Endodermal cell (in vitro differentiated cells): ENCODE data around the gene KCND3. TPM values are rescaled to one million over a fixed set of nuclear protein-coding genes. Genes with fewer than 3 reads are reported as not detected.

Experiments used
- DNase-seq: peaks from one replicate; pipeline ENCODE4 v3.0.0-alpha.2; 2017
- H3K27ac ChIP-seq: 2 replicates; pipeline ENCODE4 v1.5.1; 2013; ENCODE audit warnings: mild to moderate bottlenecking, low read depth, low read length, moderate library complexity
- H3K27me3 ChIP-seq: 2 replicates; pipeline ENCODE4 v1.6.1; 2013; ENCODE audit warnings: mild to moderate bottlenecking, low read length, moderate library complexity; ENCODE audit not compliant: insufficient read depth, control insufficient read depth, poor library complexity, severe bottlenecking
- H3K36me3 ChIP-seq: 2 replicates; pipeline ENCODE4 v1.7.0; 2013; ENCODE audit warnings: mild to moderate bottlenecking, low read length, moderate library complexity; ENCODE audit not compliant: control insufficient read depth, insufficient read depth
- H3K4me1 ChIP-seq: one replicate; pipeline ENCODE4 v1.7.0; 2013; ENCODE audit warnings: low read length; ENCODE audit not compliant: control insufficient read depth, insufficient read depth
- H3K4me3 ChIP-seq: 2 replicates; pipeline ENCODE4 v1.5.1; 2013; ENCODE audit warnings: mild to moderate bottlenecking, low read length, moderate library complexity
- H3K9ac ChIP-seq: 2 replicates; pipeline ENCODE4 v1.6.1; 2013; ENCODE audit warnings: mild to moderate bottlenecking, low read length, moderate library complexity; ENCODE audit not compliant: poor library complexity, severe bottlenecking; ENCODE audit errors: extremely low read depth
- H3K9me3 ChIP-seq: 2 replicates; pipeline ENCODE4 v1.6.1; 2013; ENCODE audit warnings: mild to moderate bottlenecking, low read length, moderate library complexity; ENCODE audit not compliant: control insufficient read depth
- H3K27ac Mint-ChIP-seq: 2 replicates; pipeline ENCODE4 v1.8.0; 2020; ENCODE audit warnings: mixed read lengths
- H3K27me3 Mint-ChIP-seq: 2 replicates; pipeline ENCODE4 v1.8.0; 2021; ENCODE audit warnings: mild to moderate bottlenecking, mixed read lengths; ENCODE audit not compliant: insufficient read depth
- H3K36me3 Mint-ChIP-seq: 2 replicates; pipeline ENCODE4 v1.8.0; 2020; ENCODE audit warnings: low read depth, mixed read lengths
- H3K4me1 Mint-ChIP-seq: 2 replicates; pipeline ENCODE4 v1.8.0; 2020; ENCODE audit warnings: mixed read lengths
- H3K4me3 Mint-ChIP-seq: 2 replicates; pipeline ENCODE4 v1.8.0; 2020; ENCODE audit warnings: mild to moderate bottlenecking, moderate library complexity, mixed read lengths
- H3K9me3 Mint-ChIP-seq: 2 replicates; pipeline ENCODE4 v1.8.0; 2020; ENCODE audit warnings: mild to moderate bottlenecking, mixed read lengths
- CTCF ChIP-seq: fragments of 200-600 bp; sonication (generic); conservative IDR thresholded peaks from 2 replicates; pipeline ENCODE4 v1.5.0; 2021; ENCODE audit warnings: antibody characterized with exemption, mild to moderate bottlenecking
- WGBS, 2 experiments: methylation state at CpG; one replicate each; pipeline versions ENCODE4 v1.1.5 to v1.1.7; 2013; ENCODE audit warnings: missing lambda C conversion rate in 2 of 2, mixed read lengths in 1 of 2; ENCODE audit not compliant: insufficient coverage in 1 of 2, insufficient read length in 1 of 2; 5-methylcytosine and 5-hydroxymethylcytosine counted together
- total RNA-seq, 2 donors: library from RNA; stranded (reverse); fragmentation: NEBNext Ultra II Directional in 1 of 2; extraction: Animal tissue kit (Norgen Biotek cat#: 25700) in 1 of 2; gene quantifications; 2 replicates in 1 of 2; 3 replicates in 1 of 2; pipeline ENCODE4 v1.2.1, GENCODE V29; 2021

Gene KCND3
- total RNA-seq, 2 donors from 2014 or later = 0.13 TPM; not detected in 1

DNA sequence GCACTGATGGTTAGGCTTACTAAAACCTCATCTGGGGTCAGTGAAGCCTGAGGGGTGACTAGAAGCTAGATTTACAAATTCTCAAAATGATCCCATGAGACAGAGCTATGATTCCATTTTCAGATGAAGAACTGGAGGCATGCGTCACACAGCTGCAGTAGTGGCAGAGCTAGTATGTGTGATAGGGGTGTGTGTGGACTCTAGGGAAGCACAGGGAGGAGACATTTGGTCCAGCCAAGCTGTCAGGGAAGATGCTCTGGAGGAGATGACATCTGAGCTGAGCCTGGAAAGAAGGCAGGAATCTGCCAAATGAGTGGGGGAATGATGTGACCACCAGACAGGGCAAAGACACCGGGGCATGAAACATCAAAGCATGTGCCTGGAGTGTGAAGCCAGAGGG, 12.0 kb upstream of the KCND3 start:
- no peak overlapping the region for H3K27ac ChIP-seq
- Mint-ChIP-seq H3K9me3 (no peaks in the 10 kb centered on the region), H3K36me3 (no peaks in the 10 kb centered on the region), H3K27ac (no peak overlapping the region), H3K4me3 (no peak overlapping the region), H3K4me1 (peaks cover 11% of the 10 kb centered on the region), H3K27me3 (peaks cover 93% of the 10 kb centered on the region)
- peaks cover 99% of the 10 kb centered on the region for H3K27me3 ChIP-seq
- no peak for DNase-seq
- 92 to 96% methylated on average over 2 of the region's 2 CpGs for WGBS, 2 experiments
- no peaks in the 10 kb centered on the region for H3K4me1 ChIP-seq
- H3K4me3 ChIP-seq = no peak overlapping the region
- no peak for TF ChIP-seq CTCF
- no peaks in the 10 kb centered on the region for H3K9me3 ChIP-seq
- H3K9ac ChIP-seq = no peak overlapping the region
- no peaks in the 10 kb centered on the region for H3K36me3 ChIP-seq

DNA sequence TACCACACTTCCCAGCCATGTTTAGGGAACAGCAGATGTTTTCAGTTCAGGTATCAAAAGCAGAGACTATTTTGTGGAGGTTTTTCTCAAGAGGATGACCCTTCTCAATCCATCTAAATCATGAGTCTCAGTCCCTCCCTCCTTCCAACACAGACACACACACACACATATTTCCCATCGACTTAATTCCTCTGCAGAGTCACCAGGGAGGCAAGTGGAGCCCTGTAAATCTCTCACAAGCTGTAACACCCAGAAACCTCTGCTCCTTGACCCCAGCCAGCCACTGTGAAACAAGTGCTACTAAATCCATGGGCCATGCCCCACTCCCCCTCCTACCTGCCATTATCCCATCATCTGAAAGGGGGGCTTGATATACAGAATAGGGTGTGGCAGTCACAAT, 10.6 kb upstream of the KCND3 start:
- no peak overlapping the region for H3K4me3 Mint-ChIP-seq
- 60 to 62% methylated on average over 1 of the region's 1 CpG for WGBS, 2 experiments
- no peaks in the 10 kb centered on the region for H3K9me3 Mint-ChIP-seq

DNA sequence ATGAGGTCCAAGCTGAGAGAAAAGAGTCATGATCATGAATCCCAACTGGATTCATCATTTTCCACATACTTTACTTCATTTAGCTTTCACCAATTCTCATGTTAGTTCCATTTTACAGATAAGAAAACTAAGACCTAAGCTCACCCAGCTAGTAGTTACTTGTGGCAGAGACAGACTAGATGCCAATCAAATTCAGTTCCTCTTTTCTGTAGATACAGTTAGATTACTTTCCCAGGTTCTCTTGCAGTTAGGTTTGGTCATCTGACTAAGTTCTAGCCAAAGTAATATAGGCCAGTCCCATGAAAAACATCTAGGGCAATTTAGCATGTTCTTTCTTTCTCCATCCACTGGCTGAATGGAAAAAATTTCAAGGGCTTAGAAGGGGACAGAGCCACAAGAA, 8.9 kb upstream of the KCND3 start:
- H3K9me3 Mint-ChIP-seq = no peaks in the 10 kb centered on the region
- Histone ChIP-seq H3K27me3 (peaks cover 100% of the 10 kb centered on the region), H3K36me3 (no peaks in the 10 kb centered on the region), H3K9me3 (no peaks in the 10 kb centered on the region), H3K9ac (no peak overlapping the region), H3K27ac (no peak overlapping the region), H3K4me1 (no peaks in the 10 kb centered on the region), H3K4me3 (no peak overlapping the region)
- no peak overlapping the region for H3K27ac Mint-ChIP-seq
- H3K4me3 Mint-ChIP-seq = no peak overlapping the region
- no peaks in the 10 kb centered on the region for H3K4me1 Mint-ChIP-seq
- TF ChIP-seq CTCF = no peak
- H3K36me3 Mint-ChIP-seq = no peaks in the 10 kb centered on the region
- peaks cover 94% of the 10 kb centered on the region for H3K27me3 Mint-ChIP-seq
- no peak for DNase-seq

More for the DNA sequence above, 10.6 kb upstream of the KCND3 start:
- no peaks in the 10 kb centered on the region for H3K36me3 ChIP-seq
- H3K36me3 Mint-ChIP-seq = no peaks in the 10 kb centered on the region
- no peak overlapping the region for H3K4me3 ChIP-seq
- no peak for TF ChIP-seq CTCF
- peaks cover 94% of the 10 kb centered on the region for H3K27me3 Mint-ChIP-seq
- no peaks in the 10 kb centered on the region for H3K4me1 ChIP-seq
- no peak overlapping the region for H3K27ac Mint-ChIP-seq
- H3K27me3 ChIP-seq = peaks cover 100% of the 10 kb centered on the region
- no peak for DNase-seq
- H3K9me3 ChIP-seq = no peaks in the 10 kb centered on the region
- H3K4me1 Mint-ChIP-seq = peaks cover 2% of the 10 kb centered on the region
- no peak overlapping the region for H3K9ac ChIP-seq
- no peak overlapping the region for H3K27ac ChIP-seq
